ENCODE measurements around the gene ZBTB11.

- TF ChIP-seq EZH2 (IDR thresholded peaks at IDR 0.05) (no peak), POLR2AphosphoS5 (IDR thresholded peaks at IDR 0.05; ENCODE audit: borderline replicate concordance, low read depth, low read length) (no peak)
Observed at GRCh38 chr3:101687142-101687931, 10.4 kb upstream of the ZBTB11 start.

Data from SK-N-MC (cell line).